HEK293 (cell line): ENCODE data around the gene MKI67.

Experiments used
- CTCF ChIA-PET: fragments of 350-600 bp; formaldehyde crosslinking; extraction: SDS; loops from one replicate; lab custom pipeline; 2021; ENCODE audit warnings: antibody characterized with exemption; lab: Yijun Ruan, JAX
- POLR2A ChIA-PET: fragments of 300-600 bp; formaldehyde crosslinking; extraction: SDS; loops from one replicate; lab custom pipeline; 2020; ENCODE audit warnings: antibody characterized with exemption, inconsistent platforms; lab: Yijun Ruan, JAX
- H3K27ac ChIP-seq: fragments of 200-500 bp; sonication (Bioruptor generic); 2 replicates; pipeline ENCODE4 v1.5.1; 2014; ENCODE audit warnings: low read depth, low read length, control low read depth, inconsistent platforms; ENCODE audit errors: extremely low read depth
- H3K36me3 ChIP-seq, 2 experiments: fragments of 200-500 bp in 1 of 2; sonication (Bioruptor generic) in 1 of 2; 1 replicate in 1 of 2; 2 replicates in 1 of 2; pipeline ENCODE4 v1.5.1; 2014 to 2017; ENCODE audit warnings: inconsistent platforms in 2 of 2, low read length in 2 of 2; ENCODE audit not compliant: control insufficient read depth in 2 of 2, insufficient read depth in 1 of 2
- H3K4me1 ChIP-seq: fragments of 200-500 bp; sonication (Bioruptor generic); 2 replicates; pipeline ENCODE4 v1.5.1; 2014; ENCODE audit warnings: mild to moderate bottlenecking, low read length, inconsistent platforms; ENCODE audit not compliant: control insufficient read depth, insufficient read depth
- H3K4me3 ChIP-seq: 2 replicates; pipeline ENCODE4 v1.5.1; 2011; ENCODE audit warnings: low read depth, mild to moderate bottlenecking, control low read depth, low read length, moderate library complexity
- H3K9me3 ChIP-seq: fragments of 200-500 bp; sonication (Bioruptor generic); 2 replicates; pipeline ENCODE4 v1.5.1; 2014; ENCODE audit warnings: low read depth, low read length, inconsistent platforms; ENCODE audit not compliant: control insufficient read depth, insufficient read depth
- EGR2 ChIP-seq: fragments of 450-650 bp; formaldehyde crosslinking; IDR thresholded peaks from 2 replicates; pipeline ENCODE4 v1.5.1; 2016; ENCODE audit warnings: low read depth, missing biosample characterization, missing genetic modification characterization
- ELK4 ChIP-seq: IDR thresholded peaks from 2 replicates; pipeline ENCODE4 v1.6.1; 2011; ENCODE audit warnings: mild to moderate bottlenecking, low read depth, low read length, borderline replicate concordance
- KLF16 ChIP-seq: fragments of 450-650 bp; formaldehyde crosslinking; IDR thresholded peaks from 2 replicates; pipeline ENCODE4 v1.5.1; 2017; ENCODE audit warnings: missing biosample characterization, missing genetic modification characterization
- PRDM1 ChIP-seq: fragments of 450-650 bp; formaldehyde crosslinking; IDR thresholded peaks from 2 replicates; pipeline ENCODE4; 2016; ENCODE audit warnings: missing biosample characterization, missing genetic modification characterization
- ZFHX2 ChIP-seq: fragments of 450-650 bp; formaldehyde crosslinking; conservative IDR thresholded peaks from 2 replicates; pipeline ENCODE4 v1.5.1; 2016; ENCODE audit warnings: missing biosample characterization, missing genetic modification characterization
- ZNF169 ChIP-seq: fragments of 450-650 bp; formaldehyde crosslinking; IDR thresholded peaks from 2 replicates; pipeline ENCODE4 v1.5.1; 2016; ENCODE audit warnings: missing biosample characterization, missing genetic modification characterization
- ZNF24 ChIP-seq: fragments of 450-650 bp; formaldehyde crosslinking; IDR thresholded peaks from 2 replicates; pipeline ENCODE4 v1.5.1; 2016; ENCODE audit warnings: missing biosample characterization, missing genetic modification characterization
- TF ChIP-seq, protein P1 (sequence below): fragments of 450-650 bp; formaldehyde crosslinking; IDR thresholded peaks from 2 replicates; pipeline ENCODE4 v1.5.1; 2016; ENCODE audit warnings: missing biosample characterization, missing genetic modification characterization
- TF ChIP-seq, protein P2 (sequence below): fragments of 450-650 bp; formaldehyde crosslinking; IDR thresholded peaks from 2 replicates; pipeline ENCODE4 v1.5.1; 2016; ENCODE audit warnings: missing biosample characterization, missing genetic modification characterization

The MKI67 gene

DNA sequence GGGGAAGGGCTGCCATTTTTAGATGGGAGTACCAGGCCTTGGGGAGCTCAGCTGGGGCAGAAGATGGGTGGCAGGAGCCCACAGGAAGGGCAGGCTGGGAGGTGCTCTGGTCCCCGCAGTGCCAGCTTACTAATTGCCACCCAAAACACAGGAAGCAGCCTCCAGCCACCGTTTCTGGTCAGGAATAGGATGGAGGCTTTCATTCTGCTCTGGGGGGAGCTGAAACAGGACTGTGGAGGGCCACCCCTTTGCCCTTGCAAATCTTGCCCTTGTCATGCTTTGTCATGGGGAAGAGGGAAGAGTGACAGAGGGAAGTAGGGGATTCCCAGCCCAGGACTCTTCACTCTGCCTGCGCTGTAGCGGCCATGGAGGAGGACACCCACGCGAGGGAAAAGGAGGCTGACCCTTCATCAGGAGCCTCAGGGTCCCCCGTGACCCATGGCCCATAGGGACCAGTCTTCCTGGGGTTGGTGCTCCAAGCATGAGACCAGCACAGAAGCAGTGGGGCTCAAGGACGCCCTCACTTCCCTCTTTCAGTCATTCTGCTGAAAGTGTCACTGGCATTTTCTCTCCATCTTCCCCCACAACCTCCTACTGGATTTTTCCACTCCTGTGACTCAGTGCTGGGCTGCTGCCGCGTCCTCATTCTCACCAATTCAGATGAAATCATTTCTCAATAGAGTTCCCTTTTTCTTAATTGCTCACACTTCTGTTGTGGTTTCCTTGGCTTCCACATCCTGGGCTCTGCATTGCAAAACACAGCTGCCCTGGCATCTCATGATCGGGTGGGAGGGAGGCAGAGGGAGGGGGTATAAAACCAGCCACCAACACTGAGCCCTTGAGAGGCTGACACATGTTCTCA is 61.9 kb downstream of the MKI67 start:
- Histone ChIP-seq H3K4me3 (no peak overlapping the region), H3K9me3 (no peaks in the 10 kb centered on the region), H3K4me1 (no peaks in the 10 kb centered on the region), H3K36me3 (peaks cover 8 to 33% of the 10 kb centered on the region in 2 experiments; a peak in 2 of 3 replicates), H3K27ac (no peak overlapping the region)
- ChIA-PET CTCF (interaction anchor here (0.6 to 1.1 kb wide), 4 partner anchors 27 to 385 kb away, joined by 3 to 5 read pairs (median 4); partner anchors contain the start of gene PTPRE), POLR2A (no interaction called here)
- TF ChIP-seq EGR2 (tag by site-specific recombination) (peak; percentile 76), ZFHX2 (tag by site-specific recombination) (peak; percentile 70), ELK4 (no peak)
- TF ChIP-seq, protein P1, sequence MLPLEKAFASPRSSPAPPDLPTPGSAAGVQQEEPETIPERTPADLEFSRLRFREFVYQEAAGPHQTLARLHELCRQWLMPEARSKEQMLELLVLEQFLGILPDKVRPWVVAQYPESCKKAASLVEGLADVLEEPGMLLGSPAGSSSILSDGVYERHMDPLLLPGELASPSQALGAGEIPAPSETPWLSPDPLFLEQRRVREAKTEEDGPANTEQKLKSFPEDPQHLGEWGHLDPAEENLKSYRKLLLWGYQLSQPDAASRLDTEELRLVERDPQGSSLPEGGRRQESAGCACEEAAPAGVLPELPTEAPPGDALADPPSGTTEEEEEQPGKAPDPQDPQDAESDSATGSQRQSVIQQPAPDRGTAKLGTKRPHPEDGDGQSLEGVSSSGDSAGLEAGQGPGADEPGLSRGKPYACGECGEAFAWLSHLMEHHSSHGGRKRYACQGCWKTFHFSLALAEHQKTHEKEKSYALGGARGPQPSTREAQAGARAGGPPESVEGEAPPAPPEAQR, result no peak
- TF ChIP-seq, all 188 proteins: peak for 2

DNA sequence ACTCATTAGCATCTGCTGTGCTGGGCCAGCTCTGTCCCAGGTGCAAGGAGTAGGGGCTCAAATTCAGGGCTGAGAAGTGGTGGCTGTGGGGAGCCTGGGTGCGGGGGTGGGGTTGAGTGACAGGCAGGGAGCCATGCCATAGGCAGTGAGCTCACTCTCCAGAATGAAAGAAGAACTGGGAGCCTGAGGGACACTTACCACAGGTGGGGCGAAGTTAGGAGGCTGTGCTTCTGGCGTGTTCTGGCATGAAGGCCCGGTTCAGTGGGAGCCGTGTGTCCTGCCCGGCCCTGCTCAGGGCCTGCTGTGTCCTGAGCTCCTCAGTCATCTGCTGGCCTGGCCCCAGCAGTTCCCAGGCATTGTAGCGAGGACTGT is 62.5 kb downstream of the MKI67 start:
- no peaks in the 10 kb centered on the region for H3K9me3 ChIP-seq
- H3K4me3 ChIP-seq, result no peak overlapping the region
- ChIA-PET POLR2A (no interaction called here), CTCF (interaction anchor here (0.7 to 1.1 kb wide), 5 partner anchors 18 to 384 kb away, joined by 3 to 5 read pairs (median 5); partner anchors contain the start of gene PTPRE)
- H3K36me3 ChIP-seq, result peaks cover 8 to 33% of the 10 kb centered on the region in 2 experiments; a peak in 2 of 3 replicates
- no peaks in the 10 kb centered on the region for H3K4me1 ChIP-seq
- H3K27ac ChIP-seq, result no peak overlapping the region
- TF ChIP-seq ZNF169 (tag by site-specific recombination) (no peak), KLF16 (no peak)

DNA sequence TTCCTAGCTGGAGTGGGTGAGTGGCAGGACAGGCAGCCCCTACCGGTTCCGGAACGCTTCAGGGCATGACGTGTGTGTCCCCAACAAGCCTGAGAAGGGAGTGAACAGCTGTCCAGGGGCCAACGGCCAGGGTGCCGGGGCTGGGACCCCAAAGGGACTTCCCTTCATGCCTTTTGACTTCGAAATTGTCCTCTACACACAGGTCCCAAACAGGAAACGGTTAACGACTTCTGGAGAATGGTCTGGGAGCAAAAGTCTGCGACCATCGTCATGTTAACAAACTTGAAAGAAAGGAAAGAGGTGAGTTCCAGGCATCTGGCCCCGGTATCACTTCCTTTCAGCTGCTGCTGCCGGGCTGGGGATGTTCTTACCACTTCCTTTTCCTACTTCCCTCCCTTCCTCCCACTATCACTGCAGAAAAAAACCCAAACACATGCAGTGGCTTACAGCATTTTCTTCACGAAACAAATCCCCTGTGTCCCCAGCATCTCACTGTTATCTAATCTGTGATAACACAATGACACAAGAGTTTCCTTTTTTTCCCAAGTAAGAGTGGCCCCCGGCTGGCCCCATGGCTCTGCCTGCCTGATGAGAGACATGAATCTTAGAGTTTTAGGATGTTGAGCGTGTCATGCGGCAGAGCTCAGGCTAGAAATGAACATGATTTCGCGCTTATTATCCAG is 63.2 kb downstream of the MKI67 start:
- Histone ChIP-seq H3K9me3 (no peaks in the 10 kb centered on the region), H3K36me3 (peaks cover 8 to 33% of the 10 kb centered on the region in 2 experiments; a peak in 2 of 3 replicates), H3K4me1 (no peaks in the 10 kb centered on the region), H3K4me3 (no peak overlapping the region), H3K27ac (no peak overlapping the region)
- TF ChIP-seq PRDM1 (no peak), ZNF24 (tag by site-specific recombination) (no peak)
- CTCF ChIA-PET, result interaction anchor here (0.7 to 1.1 kb wide), 5 partner anchors 18 to 383 kb away, joined by 3 to 5 read pairs (median 5); partner anchors contain the start of gene PTPRE
- POLR2A ChIA-PET, result interaction anchor here (1.4 kb wide), 1 partner anchor 16 kb away, joined by 3 read pairs; no protein-coding TSS in a partner anchor

- Histone ChIP-seq H3K36me3 (peaks cover 8 to 30% of the 10 kb centered on the region in 2 experiments; a peak in 2 of 3 replicates), H3K4me1 (no peaks in the 10 kb centered on the region), H3K9me3 (no peaks in the 10 kb centered on the region), H3K4me3 (no peak overlapping the region), H3K27ac (no peak overlapping the region)
- TF ChIP-seq, protein P2, sequence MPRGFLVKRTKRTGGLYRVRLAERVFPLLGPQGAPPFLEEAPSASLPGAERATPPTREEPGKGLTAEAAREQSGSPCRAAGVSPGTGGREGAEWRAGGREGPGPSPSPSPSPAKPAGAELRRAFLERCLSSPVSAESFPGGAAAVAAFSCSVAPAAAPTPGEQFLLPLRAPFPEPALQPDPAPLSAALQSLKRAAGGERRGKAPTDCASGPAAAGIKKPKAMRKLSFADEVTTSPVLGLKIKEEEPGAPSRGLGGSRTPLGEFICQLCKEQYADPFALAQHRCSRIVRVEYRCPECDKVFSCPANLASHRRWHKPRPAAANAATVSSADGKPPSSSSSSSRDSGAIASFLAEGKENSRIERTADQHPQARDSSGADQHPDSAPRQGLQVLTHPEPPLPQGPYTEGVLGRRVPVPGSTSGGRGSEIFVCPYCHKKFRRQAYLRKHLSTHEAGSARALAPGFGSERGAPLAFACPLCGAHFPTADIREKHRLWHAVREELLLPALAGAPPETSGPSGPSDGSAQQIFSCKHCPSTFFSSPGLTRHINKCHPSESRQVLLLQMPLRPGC (tag by site-specific recombination), result no peak
- 0 out of 2 replicates have a peak, but pooled peaks have one; percentile 9 for TF ChIP-seq EGR2 (tag by site-specific recombination)
- POLR2A ChIA-PET, result interaction anchor here (1.4 kb wide), 1 partner anchor 15 kb away, joined by 3 read pairs; no protein-coding TSS in a partner anchor
- CTCF ChIA-PET, result interaction anchor here (0.5 to 1.5 kb wide), 4 partner anchors 10 to 367 kb away, joined by 3 to 7 read pairs (median 5); no protein-coding TSS in a partner anchor
Measured at GRCh38 chr10:128062331-128062880, 63.8 kb downstream of the MKI67 start.
